ENCODE results near the gene COLEC11.
"Not testable (repeated sequence)": the region's sequence is repeated elsewhere in the genome, so short reads cannot be mapped to it uniquely, and the experiment has no call there.

The COLEC11 gene

GRCh38 chr2:3606028-3606369 lies 11.1 kb downstream of the COLEC11 start:
- DNase-seq (ENCODE audit: low read depth in 2 of 2): no peak

- no peak for DNase-seq (ENCODE audit: low read depth in 2 of 2)
Observed at GRCh38 chr2:3606370-3607201, 11.7 kb downstream of the COLEC11 start.

- DNase-seq (ENCODE audit: low read depth in 2 of 2): no peak
Observed at GRCh38 chr2:3608373-3609278, 13.7 kb downstream of the COLEC11 start.

DNA sequence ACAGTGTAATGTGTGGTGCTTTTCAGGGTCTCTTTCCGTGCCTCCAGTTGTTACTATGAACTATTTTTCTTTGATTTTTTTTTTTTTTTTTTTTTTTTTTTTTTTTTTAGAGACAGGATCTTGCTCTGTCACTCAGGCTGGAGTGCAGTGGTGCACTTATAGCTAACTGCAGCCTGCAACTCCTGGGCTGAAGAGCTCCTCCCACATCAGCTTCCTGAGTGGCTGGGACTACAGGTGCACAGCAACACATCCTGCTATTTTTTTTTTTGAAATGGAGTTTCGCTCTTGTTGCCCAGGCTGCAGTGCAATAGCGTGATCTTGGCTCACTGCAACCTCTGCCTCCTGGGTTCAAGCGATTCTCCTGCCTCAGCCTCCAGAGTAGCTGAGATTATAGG lies 14.4 kb downstream of the COLEC11 start:
- not testable (repeated sequence) for DNase-seq (ENCODE audit: low read depth in 2 of 2)

DNA sequence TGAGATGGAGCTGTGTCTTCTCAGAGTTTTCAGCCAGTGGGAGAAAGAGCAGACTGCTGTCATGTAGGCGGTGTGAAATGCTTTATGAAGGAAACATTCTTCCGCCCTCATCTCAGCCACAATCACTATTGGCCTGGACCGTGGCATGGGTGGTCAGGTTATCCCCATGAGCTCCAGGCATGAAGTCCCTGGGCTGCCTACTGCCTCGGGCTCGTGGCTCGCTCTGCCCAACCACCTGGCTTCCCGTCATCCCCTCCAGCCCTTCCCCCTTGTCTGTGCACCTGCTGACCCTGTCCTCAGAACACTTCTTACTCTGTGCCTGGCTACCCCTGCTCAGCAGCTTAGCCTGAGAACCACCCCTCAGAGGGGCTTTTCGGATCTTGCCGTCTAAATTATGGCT lies 15.5 kb downstream of the COLEC11 start:
- no peak for DNase-seq (ENCODE audit: low read depth in 2 of 2)

- DNase-seq (ENCODE audit: low read depth in 2 of 2): no peak
Observed at GRCh38 chr2:3610881-3611505, 16.1 kb downstream of the COLEC11 start.

DNA sequence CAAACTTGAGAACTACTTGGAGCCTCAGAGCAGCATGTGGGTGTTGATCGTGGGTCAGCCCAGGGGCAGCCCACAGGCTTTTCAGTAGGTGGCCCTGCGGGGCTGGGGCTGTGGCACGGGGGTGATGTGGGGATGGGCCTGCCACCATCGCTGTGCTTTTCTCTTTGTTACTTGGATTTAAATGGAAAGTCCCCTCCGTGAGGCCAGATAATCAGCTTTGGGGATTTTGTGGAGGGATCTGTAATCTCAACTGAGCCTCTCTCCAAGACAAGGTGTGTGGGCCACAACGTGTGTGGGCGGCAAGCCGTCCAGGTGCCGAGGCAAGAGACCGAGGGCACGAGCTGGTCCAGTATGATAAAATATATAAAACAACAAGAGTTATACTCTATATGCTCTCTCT lies 16.7 kb downstream of the COLEC11 start:
- no peak for DNase-seq (ENCODE audit: low read depth in 2 of 2)

DNA sequence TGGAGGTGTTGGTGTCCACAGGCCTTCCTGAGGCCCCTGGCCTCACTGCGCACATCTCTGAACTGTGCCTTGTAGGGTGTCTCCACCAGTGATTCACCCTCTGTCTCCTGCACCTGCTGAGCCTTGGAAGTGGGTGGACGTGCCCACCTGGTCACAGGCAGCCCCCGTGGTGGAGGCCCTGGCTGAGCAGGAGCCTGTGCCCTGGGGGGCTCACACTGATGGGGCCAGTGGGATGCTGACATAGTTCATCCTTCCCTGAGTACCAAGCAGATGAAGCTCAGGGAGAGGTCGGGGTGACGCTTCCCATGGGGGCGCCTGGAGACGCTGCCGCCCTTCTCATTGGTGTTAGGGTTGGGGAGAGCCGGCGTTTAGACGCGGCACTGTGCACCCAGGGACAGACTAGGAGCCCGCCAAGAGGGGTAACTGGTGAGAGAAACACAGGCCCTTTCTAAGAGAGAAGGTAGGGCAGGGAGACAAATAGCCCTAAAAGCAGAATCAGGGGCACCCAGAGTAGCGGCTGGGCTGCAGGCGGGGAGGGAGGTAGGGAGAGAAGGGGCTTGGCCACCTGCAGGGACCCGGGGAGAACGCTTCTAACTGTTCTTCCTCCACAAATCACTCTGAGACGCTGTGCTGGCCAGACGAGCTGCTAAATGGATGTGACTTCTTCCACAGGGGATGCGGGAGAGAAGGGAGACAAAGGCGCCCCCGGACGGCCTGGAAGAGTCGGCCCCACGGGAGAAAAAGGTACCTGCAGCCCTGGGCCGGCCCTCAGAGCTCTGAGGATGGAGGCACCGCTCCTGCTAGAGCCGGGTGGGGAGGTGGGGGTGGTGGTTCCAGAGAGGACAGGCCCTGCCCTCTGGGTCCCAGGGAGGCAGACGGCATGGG lies 18.0 kb downstream of the COLEC11 start:
- DNase-seq (ENCODE audit: low read depth in 2 of 2): no peak

DNA sequence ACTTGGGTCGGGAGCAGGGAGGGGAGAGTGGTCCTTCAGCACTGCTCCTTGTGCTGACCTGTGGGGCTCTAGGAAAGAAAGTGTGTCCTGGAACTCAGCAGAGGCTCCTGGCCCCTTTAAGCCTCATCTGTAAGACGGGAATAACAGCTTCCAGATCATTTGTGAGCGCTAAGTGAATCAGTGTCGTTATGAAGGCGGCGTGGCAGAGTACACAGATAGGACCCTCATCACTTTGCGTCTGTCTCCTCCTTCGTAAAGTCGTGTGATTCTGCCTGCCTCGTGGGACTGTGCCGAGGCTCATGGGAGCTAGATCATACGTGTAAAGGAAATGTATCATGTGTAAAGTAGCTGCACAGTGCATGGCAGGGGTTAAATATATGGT lies 18.6 kb downstream of the COLEC11 start:
- no peak for DNase-seq (ENCODE audit: low read depth in 2 of 2)

- not testable (repeated sequence) for DNase-seq (ENCODE audit: low read depth in 2 of 2)
Observed at GRCh38 chr2:3614743-3615142, 19.8 kb downstream of the COLEC11 start.

GRCh38 chr2:3615541-3616200 lies 20.8 kb downstream of the COLEC11 start:
- not testable (repeated sequence) for DNase-seq (ENCODE audit: low read depth in 2 of 2)

DNA sequence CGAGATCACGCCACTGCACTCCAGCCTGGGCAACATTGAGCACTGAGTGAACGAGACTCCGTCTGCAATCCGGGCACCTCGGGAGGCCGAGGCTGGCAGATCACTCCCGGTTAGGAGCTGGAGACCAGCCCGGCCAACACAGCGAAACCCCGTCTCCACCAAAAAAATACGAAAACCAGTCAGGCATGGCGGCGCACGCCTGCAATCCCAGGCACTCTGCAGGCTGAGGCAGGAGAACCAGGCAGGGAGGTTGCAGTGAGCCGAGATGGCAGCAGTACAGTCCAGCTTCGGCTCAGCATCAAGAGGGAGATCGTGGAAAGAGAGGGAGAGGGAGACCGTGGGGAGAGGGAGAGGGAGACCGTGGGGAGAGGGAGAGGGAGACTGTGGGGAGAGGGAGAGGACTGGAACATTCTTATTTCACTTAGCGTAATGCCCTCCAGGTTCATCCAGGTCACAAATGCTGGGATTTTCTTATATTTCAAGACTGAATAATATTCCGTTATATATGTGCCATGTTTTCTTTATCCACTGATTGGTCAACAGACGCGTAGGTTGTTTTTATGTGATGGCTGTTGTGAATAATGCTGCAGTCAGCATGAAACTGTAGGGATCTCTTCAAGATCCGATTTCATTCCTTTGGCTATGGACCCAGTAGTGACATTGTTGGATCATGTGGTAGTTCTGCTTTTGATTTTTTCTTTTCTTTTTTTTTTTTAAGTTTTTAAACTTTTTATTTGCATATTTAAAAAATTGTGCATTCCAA lies 21.7 kb downstream of the COLEC11 start:
- not testable (repeated sequence) for DNase-seq (ENCODE audit: low read depth in 2 of 2)

GRCh38 chr2:3617198-3617890 lies 22.4 kb downstream of the COLEC11 start:
- DNase-seq (ENCODE audit: low read depth in 2 of 2): no peak

GRCh38 chr2:3618367-3618766 lies 23.5 kb downstream of the COLEC11 start:
- DNase-seq (ENCODE audit: low read depth in 2 of 2): no peak

- DNase-seq (ENCODE audit: low read depth in 2 of 2): no peak
Observed at GRCh38 chr2:3619033-3619432, 24.1 kb downstream of the COLEC11 start.

GRCh38 chr2:3619661-3620060 lies 24.7 kb downstream of the COLEC11 start:
- not testable (repeated sequence) for DNase-seq (ENCODE audit: low read depth in 2 of 2)

GRCh38 chr2:3620834-3621233 lies 25.9 kb downstream of the COLEC11 start:
- DNase-seq (ENCODE audit: low read depth in 2 of 2): no peak

DNA sequence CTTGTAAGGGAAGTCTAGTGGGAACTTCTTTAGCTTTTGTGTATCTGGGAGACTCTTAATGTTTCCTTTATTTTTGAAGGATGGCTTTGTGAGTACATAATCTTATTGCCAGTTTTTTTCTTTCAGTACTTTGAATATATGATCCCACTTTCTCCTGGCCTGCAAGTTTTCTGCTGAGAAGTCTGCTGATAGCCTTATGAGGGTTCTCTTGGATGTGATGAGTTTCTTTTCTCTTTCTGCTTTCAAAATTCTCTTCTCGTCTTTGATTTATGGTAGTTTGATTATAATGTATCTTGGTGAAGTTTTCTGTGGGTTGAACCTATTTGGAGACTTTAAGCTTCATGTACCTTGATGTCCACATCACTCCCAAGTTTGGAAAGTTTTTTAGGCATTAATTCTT lies 28.1 kb downstream of the COLEC11 start:
- no peak for DNase-seq (ENCODE audit: low read depth in 2 of 2)

DNA sequence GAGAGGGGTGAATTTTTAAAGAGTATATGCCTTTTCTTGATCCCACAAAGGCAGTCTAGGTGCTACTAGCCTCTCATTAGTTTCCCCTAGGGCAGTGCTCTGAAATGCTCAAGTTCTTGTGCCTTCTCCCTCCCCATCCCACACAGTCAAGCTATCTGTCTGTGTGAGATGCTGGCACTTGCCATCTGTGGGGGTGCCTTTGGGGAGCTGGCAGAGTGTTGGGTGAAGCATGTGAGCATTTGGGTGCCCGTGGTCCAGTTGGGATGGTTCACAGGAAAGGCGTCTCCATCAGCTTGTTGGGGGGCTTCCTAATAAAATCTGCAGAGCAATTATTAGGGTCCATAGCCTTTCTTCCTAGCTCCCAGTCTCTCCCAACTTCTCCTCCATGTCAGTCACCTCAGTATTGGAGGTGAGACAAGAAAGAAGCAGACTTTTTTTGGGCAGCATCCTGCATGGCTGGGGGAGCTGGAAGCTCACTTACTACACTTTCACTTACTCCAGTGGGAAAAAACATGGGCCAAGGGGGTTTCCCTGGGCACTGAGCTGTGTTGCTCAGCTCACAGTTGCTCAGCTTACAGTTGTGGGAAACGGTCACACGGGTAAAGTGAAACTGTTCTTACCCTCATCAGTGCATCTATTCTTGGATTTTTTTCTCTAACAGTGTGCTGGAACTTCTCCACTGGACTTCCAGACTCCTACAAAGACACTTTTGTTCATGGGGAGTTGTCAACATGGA lies 29.3 kb downstream of the COLEC11 start:
- no peak for DNase-seq (ENCODE audit: low read depth in 2 of 2)

All from stimulated activated CD8-positive, alpha-beta memory T cell treated with anti-CD3 and anti-CD28 coated beads, Interleukin-15, amount 100 ng/mL, for 48 hours (primary cell).